NCI-H146 (cell line): Measurements from ENCODE around the gene FRZB.
"Not testable (repeated sequence)": the region's sequence is repeated elsewhere in the genome, so short reads cannot be mapped to it uniquely, and the experiment has no call there.

ENCODE experiments used
- DNase-seq: peaks from one replicate; lab custom pipeline; 2025; lab: John Stamatoyannopoulos, UW

FRZB gene, protein sequence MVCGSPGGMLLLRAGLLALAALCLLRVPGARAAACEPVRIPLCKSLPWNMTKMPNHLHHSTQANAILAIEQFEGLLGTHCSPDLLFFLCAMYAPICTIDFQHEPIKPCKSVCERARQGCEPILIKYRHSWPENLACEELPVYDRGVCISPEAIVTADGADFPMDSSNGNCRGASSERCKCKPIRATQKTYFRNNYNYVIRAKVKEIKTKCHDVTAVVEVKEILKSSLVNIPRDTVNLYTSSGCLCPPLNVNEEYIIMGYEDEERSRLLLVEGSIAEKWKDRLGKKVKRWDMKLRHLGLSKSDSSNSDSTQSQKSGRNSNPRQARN

DNA sequence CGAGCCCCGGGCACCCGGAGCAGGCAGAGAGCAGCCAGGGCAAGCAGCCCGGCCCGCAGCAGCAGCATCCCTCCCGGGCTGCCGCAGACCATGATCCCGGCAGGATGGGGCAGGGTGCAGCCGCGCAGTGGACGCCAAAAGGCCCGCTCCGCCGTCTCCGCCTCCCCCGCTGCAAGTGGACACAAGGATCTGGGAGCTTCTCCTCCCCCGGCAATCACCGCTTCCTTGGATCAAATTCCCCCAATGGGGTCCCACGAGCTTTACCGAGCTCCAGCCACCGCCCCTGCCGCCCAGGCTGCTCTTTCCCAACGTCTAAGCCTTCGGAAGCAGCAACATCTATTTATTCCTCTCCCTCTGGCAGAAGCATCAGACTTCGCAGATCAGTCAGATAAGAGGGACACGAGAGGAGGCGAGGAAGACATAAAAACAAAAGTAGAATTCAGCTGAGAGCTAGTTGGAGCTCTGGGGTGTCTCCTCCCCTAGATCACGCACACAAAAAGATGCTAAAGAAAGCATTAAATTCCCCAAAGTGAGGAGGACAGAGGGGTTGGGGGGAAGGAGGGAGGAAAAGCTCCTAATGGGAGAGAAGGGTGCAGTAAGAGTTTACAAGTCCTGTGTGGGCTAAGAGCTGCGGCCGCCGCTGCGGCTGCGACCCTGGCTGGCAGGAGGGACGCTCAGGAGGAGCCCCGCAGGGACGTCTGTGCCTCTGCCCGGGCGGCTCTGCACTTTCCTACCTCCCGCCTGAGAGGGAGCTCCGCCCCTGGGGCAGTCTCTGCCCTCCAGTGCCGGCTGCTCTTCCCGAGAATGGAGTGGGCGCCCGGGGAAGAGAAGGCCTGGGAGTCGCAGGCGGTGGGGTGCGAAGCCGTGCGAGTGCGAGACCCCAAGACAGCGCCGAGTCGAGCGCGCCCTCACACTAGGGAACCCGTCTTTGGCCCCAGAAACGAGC, at the start of gene FRZB:
TSS of gene FRZB (minus strand) at position 177 of the 946 bp plus-strand sequence. CDS start at position 92, 85 bp downstream.
- peak; percentile 69 for DNase-seq

DNA sequence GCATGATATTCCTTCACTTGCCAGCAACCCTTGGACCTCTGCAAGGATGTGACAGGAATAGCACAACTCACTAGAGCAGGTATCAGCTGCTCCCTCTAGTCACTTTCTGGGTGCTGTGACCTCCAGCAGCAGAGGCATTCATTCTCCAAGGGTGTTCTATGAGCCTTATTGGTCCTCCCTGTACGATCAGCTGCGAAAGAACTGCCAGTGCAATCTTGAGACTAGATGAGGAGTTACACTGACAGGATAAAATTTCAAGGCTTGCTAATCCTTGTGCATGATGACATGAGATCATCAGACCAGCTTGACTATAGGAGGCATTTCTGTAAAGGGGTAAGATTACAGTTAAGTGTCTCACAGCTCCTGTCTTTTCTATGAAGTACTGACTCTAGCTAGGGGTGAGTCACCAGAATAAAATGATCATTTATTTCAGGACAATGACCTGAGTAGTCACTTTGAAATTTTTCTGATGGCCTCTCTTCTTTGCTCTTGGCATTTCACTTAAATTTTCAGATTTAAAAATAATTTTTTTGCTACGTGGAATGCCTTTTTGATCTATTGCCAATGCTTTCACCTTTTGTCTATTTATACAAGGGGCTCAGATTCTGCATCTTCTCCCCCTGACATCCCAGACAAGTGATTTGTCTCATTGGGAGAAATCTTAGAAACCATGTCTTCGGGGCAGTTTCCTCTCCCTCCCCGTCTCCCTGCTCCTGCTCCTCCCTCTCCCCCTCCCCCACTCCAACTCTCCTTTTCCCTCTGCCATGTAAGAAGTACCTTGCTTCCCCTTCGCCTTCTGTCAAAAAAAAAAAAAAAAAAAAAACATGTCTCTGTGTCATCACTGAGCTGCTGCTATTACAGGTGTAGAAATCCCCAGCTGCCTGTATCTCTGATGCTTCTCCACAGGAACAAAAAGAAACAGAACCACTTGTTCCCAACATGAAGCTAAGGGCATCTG, 49.2 kb upstream of the FRZB start:
- DNase-seq, result no peak

GRCh38 chr2:182914852-182915251, 48.4 kb upstream of the FRZB start:
- no peak for DNase-seq

DNA sequence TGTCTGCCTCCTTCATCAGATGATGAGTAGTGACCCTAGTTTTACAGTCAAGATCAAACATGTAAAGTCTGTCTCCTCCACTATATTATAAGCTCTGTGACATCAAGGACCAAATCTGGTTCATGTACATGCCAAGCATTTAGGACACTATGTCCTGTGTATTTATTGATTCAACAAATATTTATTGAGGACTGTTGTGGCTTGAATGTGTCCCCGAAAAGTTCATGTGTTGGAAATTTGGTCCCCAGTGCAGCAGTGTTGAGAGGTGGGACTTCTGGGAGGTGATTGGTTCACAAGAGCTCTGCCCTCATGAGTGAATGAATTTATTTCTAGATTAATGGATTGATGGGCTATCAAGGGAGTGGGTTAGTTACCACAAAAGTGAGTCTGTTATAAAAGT, 46.6 kb upstream of the FRZB start:
- no peak for DNase-seq

GRCh38 chr2:182912518-182912915, 46.1 kb upstream of the FRZB start:
- no peak for DNase-seq

DNA sequence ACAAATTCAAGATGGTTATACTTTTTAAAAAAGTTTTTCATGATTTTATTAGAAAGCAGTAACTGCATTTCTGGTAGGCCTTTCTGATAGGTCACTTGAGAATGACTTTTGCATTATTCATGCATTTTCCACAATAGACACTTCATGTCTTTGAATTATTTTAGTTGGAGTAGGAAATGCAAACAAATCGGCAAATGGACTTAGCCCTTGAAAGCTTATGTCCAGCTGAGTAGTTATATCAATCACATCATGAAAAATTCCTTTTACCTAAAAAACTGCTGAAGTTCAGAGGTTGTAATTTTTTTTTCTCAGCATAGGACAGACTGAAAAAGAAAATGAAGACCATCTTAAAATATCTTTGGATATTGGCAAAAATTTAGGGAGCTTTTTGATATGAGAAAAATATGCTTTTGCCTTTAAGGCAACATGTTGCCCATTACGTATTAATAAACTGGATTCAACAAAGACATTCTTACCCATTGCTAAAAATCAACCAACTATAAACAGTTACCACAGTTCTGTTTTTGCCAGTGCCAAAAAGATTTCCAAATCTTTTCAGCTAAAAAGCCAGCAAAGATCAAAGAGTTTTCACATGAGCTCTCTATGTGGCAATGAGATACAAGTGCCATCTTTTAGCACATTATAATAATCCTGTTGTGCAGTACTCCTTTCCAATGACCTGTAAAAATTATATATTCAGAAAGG, 45.5 kb upstream of the FRZB start:
- DNase-seq, result no peak

DNA sequence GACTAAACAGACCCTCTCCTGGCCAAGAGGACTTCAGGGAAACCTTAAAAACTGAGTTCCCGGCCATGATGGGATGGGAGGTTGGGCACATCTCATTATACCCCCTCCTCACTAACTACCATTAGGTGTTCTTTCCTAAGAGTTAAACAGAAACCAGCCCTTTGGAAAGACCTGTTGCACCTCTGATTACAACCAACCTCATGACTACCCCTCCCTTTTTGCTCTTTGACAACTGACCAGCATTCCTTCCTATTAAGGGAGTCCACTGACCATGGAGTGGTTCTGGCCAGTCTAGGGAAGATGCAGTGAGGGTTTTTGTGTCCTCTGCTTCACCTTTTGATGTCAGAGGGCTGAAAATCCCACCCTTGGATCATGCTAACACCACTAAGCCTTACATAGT, 44.5 kb upstream of the FRZB start:
- no peak for DNase-seq

DNA sequence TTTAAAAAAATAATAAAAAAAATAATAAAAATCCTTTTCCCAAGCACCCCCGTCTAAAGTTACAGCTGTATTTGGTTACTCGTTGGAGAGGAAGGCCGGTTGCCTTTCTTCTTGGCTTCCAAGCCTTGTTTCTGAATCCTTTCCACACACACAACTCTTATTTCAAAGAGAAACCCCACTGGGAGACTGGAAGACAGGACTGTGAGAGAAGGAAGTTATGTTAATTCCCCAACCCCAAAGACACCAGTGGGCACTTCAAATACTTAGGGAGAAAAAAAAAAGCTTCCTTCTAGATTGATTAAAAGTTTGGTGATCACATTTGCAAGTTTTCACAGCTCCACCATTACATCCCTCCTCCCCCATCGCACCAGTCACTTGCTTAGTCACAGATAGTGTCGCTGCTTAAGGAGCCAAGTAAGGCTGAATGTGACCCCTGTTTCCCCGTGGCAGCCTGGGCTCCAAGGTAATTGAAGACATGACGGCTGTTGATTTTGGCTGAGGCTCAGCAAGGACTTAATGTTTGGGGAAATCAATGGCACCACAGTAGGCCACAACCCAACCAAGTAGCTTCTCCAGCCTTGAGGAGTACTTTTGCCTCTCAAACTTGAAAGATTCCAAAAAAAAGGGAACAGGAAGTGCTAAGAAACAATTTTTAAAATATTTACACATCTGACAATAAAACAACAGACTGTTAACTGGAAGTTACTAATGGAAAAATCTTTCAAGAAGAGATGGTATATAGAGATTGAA, 40.8 kb upstream of the FRZB start:
- no peak for DNase-seq

DNA sequence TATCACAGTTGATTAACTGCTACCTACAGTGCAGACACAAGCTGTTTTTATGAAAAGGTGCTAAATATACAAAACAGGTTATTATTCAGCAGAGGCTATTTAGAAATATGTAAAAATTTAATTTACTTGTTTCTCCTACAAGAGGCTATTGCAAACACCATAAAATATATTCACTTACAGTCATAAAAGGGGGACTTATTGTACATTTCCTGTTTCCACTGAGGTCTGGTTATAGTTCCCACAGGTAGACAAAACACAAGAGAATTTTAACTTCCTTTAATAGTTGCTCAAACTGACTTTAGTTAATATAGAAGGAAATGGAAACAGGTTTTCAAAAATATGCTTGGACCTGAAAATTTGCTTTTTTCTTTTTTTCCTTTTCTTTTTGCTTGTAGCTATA, 40.0 kb upstream of the FRZB start:
- no peak for DNase-seq

- DNase-seq, result no peak
These were observed 38.4 kb upstream of the FRZB start for GRCh38 chr2:182904844-182905243.

DNA sequence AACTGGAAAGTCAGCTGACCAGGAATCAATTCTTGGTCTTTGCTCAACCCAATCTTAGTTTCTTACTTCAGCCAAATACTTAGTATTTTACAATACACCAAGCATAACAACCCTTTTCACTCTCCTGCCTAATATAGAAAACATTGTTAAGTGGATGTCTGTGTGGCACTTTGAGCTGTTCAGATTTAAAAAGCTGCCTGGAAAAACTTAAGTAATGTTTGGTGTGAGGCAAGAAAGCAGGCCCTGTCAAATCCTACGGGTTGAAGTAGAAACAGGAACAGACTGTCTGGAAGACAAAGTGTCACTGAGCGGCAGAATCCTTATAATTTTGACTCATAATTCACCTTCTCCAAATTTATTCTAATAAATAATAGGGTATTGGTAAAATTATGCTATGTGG, 37.1 kb upstream of the FRZB start:
- no peak for DNase-seq

DNA sequence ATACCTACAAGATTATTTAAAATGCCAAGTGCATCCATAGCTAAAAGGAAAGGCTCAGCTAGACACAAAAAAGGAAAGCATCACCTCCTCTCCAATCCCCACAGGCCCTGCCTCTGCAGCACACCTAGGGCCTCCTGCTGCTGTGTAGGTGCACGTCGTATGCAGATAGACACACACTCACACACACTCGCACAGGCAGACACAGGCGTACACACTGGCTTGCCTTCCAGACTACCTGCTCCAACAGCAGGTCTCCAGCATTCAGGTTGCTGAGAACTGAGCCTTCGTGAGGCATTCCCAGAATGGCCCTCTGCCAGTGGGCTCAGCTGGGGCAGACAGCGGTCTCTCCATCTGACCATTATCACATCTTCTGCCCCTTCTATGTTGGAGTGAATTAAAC, 35.3 kb upstream of the FRZB start:
- no peak for DNase-seq

GRCh38 chr2:182898718-182899117, 32.3 kb upstream of the FRZB start:
- no peak for DNase-seq

- no peak for DNase-seq
These were observed 30.7 kb upstream of the FRZB start for GRCh38 chr2:182897137-182897536.

GRCh38 chr2:182895798-182896197, 29.4 kb upstream of the FRZB start:
- DNase-seq, result no peak

- no peak for DNase-seq
These were observed 28.7 kb upstream of the FRZB start for GRCh38 chr2:182895169-182895568.

- no peak for DNase-seq
These were observed 27.7 kb upstream of the FRZB start for GRCh38 chr2:182894174-182894573.

DNA sequence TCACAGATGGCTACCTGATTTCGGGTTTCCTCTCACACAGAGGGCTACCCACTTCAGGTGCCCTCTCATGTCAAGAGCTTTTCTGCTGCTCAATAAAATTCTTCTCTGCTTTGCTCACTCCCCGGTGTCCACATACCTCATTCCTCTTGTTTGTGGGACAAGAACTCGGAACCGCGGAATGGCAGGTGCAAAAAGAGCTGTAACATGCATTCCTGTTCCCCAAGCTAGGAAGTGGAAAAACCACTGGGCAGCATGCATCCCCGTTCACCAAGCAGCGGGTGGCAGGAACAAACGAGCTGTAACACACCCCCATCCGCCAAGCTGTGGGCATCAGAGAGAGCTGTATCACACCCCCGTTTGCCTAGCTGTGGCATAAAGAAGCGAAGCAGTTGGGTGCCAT, 27.2 kb upstream of the FRZB start:
- no peak for DNase-seq

GRCh38 chr2:182893035-182893434, 26.6 kb upstream of the FRZB start:
- DNase-seq, result not testable (repeated sequence)

GRCh38 chr2:182891611-182892010, 25.2 kb upstream of the FRZB start:
- DNase-seq, result no peak
